NCI-H2081 treated with DMSO at 0.1 percent for 48 hours (cell line): ENCODE results near the gene COG2.
"Not testable (repeated sequence)": the region's sequence is repeated elsewhere in the genome, so short reads cannot be mapped to it uniquely, and the experiment has no call there.

Experiments used
- DNase-seq: peaks from one replicate; lab custom pipeline; 2025; lab: John Stamatoyannopoulos, UW

COG2 gene

DNA sequence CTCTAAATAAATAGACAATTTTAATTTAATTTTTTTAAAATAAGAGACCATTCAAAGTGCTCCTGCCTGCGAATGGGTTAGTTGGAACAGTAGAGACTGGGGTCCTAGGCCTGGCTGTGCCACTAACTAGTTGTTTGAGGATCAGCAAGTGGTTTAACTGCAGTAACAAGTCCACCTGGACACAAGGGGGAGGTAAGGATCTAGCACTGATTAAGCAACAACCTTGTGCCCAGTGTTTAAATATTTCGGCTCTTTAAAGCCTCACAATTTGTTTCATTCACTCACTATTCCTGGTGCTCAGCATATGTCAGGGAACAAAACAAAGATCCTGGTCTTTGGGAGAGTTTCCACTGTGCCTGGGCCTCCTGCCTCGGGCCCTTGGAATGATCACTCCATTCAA lies 73.2 kb downstream of the COG2 start:
- DNase-seq: no peak

DNA sequence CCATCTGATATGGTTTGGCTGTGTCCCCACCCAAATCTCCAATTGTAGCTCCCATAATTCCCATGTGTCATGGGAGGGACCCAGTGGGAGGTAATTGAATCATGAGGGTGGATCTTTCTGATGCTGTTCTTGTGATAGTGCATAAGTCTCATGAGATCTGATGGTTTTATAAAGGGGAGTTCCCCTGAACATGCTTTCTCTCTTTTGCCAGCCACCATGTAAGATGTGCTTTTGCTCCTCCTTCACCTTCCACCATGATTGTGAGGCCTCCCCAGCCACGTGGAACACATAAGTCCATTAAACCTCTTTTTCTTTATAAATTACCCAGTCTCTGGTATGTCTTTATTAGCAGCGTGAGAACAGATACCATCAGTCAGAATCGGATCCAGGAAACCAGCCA lies 74.2 kb downstream of the COG2 start:
- not testable (repeated sequence) for DNase-seq

DNA sequence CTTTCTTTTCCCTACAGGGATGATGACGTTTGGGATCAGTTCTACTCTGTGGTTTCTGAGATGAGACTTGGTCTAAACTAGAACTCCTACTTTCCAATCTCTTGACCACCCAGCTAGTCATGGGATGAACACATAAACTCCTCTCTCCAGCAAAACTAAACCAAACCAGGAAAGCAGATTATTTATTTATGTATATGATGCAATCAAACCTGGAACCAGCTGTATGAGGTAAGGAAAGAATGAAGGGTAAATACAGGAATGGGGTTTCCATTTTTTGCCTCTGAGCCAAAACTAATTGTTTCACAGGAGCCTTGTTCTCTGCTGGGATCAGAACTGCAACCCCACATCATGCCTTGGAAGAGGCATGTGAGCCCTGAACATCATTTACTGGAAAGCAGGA lies 75.0 kb downstream of the COG2 start:
- no peak for DNase-seq

DNA sequence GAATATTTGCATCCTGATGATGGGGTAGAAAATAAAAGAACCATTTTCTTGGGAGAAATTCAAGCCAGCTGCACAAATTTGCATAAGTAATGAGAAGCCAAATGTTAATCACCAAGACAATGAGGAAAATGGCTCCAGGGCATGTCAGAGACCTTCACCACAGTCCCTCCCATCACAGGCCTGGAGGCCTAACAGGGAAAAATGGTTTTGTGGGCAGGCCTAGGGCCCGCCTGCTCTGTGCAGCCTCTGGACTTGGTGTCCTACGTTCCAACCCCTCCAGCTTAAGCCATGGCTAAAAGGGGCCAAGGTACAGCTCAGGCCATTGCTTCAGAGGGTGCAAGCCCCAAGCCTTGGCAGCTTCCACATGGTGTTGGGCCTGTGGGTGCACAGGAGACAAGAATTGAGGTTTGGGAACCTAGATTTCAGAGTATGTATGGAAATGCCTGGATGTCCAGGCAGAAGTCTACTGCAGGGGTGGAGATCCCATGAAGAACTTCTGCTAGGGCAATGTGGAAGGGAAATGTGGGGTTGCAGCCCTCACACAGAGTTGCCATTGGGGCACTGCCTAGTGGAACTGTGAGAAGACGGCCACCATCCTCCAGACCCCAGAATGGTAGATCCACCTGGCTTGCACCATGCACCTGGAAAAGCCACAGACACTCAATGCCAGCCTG lies 79.7 kb downstream of the COG2 start:
- not testable (repeated sequence) for DNase-seq

DNA sequence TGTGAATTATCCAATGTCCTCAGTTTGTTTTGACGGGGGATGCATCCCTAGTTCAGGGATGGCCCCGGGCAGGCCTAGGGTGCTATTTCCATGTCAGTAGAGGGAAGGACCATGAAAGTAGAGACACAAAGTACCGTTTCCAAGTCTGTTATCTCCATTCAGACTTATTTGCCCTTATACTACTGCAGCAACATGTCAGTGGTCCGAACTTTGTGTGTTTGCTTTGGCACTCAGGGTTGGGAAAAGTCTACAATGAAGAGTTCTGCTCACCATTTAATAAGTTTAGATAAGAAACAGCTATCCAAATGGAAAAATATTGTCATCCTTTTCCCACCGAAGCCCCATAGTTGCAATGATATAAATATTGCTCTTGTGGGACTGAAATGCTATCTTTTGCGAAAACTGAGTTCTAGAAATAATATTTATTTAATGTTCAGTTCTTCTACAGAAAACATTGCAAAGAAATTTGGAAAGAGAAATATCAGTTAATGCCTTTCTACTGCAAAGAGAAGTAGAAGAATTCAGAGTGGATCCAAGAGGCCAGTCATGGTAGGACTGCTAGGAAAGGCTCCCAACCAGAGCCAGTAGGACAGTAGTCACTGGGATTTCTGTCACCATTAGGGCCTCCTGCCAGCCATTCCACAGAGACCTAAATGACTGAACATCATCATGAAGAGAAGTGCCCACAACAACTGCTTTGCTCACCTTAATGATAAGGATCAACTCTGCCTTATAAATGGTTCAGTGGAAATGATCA lies 83.2 kb downstream of the COG2 start:
- DNase-seq: no peak

DNA sequence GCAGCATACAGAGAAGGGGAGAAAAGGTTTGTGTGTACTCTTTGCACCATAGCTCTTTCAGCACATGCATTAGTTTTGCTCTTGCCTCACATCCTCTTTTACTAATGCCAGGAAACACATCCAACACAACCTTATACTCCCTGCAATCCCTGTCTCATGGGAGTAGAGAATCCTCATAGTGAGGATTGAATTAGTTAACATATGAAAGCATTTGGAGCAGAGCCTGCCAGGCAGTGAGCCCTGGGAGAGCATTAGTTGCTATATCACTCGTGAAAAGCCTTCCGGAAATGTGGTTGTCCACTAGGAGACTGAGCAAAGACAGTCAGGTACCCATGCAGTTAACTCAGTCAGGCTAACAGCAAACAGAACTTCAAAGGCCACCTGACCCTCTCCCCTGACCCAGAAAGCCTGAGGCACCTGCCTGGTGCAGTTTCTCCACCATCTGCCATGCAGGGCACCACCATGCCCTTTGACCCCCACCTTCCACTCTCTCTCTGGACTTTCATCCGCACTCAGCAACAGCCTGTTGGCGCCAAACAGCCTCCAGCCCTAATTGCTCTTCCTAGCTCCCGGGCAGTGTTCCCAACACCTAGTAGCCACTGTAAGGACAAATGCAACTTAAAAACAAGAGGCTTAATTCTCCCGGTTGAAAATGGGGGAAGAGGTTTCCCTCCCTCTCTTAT lies 86.6 kb downstream of the COG2 start:
- no peak for DNase-seq

DNA sequence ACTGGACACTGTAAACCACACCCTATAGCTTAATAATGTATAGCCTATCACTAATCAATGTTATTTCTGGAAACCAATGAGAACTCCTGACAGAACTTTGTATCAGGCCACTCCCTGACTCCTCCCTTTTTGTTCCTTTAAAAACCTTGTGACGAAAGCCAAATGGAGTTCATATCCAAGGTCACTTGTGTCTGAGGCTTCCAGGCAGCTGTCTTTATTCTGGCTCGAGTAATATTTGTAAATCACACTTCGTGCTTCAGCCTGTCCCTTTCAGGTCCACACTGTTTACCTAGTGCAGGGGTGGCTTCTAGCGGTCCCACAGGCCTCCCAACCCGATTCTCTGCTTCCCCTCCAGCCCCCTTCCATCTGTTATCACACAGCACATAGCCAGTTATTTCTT lies 88.7 kb downstream of the COG2 start:
- no peak for DNase-seq

DNA sequence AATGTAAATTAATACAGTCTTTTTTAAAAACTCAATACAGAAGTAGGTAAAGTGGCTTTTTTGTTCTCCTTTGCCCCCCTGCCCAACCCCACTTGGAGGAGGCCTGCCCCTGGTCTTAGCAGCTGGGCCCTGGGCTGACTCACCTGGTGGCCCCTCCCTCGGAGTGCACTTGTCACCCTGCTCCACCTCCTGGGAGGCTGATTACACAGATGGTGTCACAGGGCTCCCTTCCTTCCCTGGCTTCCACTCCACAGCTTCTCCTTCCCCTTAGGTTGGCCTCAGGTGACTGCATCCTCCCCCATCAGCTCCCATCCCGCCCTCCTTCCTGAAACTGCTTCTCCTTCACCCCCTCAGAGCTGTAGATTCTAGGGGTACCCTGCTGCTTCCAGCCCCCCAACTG lies 93.2 kb downstream of the COG2 start:
- DNase-seq: no peak

DNA sequence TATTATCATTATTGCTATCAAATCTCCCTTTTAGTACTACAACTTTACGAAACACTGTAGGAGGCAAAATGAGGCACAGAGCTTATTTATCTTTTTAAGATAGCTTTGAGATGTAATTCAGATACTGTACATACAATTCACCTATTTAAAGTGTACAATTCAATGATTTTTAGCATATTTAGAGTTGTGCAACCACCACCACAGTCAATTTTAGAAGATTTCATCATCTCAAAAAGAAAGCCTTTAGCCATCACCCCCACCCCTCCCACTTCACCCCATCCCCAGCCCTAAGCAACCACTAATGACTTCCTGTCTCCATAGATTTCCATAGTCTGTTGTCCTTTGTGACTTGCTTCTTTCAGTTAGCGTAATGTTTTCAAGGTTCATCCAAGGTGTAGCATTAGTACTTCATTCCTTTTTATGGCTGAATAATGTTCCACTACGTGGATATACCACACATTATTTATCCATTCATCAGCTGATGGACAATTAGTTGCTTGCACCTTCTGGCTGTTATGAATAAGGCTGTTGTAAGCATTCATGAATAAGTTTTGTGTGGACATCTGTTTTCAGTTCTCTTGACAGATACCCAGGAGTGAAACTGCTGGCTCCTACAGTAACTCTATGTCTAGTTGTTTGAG lies 95.5 kb downstream of the COG2 start:
- no peak for DNase-seq

DNA sequence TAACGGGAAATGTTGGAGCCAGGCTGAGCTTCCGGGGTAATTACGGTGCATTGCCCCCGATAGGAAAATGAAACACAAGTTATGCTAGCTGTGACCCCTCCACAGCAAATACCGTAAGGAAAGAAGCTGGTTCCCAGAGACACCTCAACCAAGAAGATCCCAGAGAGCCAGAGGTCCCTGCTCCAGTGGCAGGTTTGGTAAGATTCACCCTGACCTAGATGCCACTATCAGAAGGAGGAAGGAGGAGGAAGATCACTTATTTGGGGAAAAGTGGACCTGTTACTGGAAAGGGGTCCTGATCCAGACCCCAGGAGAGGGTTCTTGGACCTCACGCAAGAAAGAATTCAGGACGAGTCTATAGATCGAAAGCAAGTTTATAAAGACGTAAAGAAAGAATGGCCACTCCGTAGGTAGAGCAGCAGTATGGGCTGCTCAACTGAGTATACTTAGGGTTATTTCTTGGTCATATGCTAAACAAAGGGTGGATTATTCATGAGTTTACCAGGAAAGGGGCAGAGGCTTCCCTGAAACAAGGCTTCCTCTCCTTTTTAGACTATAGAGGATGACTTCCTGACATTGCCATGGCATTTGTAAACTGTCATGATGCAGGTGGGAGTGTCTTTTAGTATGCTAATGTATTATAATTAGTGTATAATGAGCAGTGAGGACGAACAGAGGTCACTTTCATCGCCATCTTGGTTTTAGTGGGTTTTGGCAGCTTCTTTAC lies 97.4 kb downstream of the COG2 start:
- no peak for DNase-seq
